MCF 10A (cell line): Measurements from ENCODE around the gene PLA2G2C. TPM values are rescaled to one million over a fixed set of nuclear protein-coding genes. Genes with fewer than 3 reads are reported as not detected.

Experiments
- BruUV-seq: library from RNA; stranded (reverse); fragments of 400-500 nt; replicated peaks from 2 replicates; lab custom pipeline; 2021; lab: Mats Ljungman, UMichigan
- CTCF ChIA-PET: fragments of 300-600 bp; sonication (Branson Sonifier 250); formaldehyde crosslinking; extraction: SDS; loops from one replicate; lab custom pipeline; 2021; ENCODE audit warnings: antibody characterized with exemption, inconsistent platforms; lab: Yijun Ruan, JAX
- POLR2A ChIA-PET: fragments of 300-600, 350-650 bp; sonication (Branson Sonifier 250); formaldehyde crosslinking; extraction: SDS; loops from one replicate; lab custom pipeline; 2020; ENCODE audit warnings: antibody characterized with exemption, inconsistent platforms; lab: Yijun Ruan, JAX
- DNase-seq: peaks from one replicate; pipeline ENCODE4 v3.0.0-alpha.2; 2018; ENCODE audit not compliant: unreplicated experiment
- H3K27ac Mint-ChIP-seq: one replicate; pipeline ENCODE4 v1.8.0; 2022; ENCODE audit warnings: mild to moderate bottlenecking, low read depth, mixed read lengths; ENCODE audit not compliant: unreplicated experiment
- H3K27me3 Mint-ChIP-seq: one replicate; pipeline ENCODE4 v1.8.0; 2022; ENCODE audit warnings: mixed read lengths; ENCODE audit not compliant: insufficient read depth, unreplicated experiment
- H3K36me3 Mint-ChIP-seq: one replicate; pipeline ENCODE4 v1.8.0; 2022; ENCODE audit warnings: mild to moderate bottlenecking, moderate library complexity, mixed read lengths; ENCODE audit not compliant: insufficient read depth, unreplicated experiment
- H3K4me1 Mint-ChIP-seq: one replicate; pipeline ENCODE4 v1.8.0; 2022; ENCODE audit warnings: mixed read lengths; ENCODE audit not compliant: insufficient read depth, unreplicated experiment
- H3K4me3 Mint-ChIP-seq: one replicate; pipeline ENCODE4 v1.8.0; 2022; ENCODE audit warnings: mild to moderate bottlenecking, moderate library complexity, mixed read lengths; ENCODE audit not compliant: unreplicated experiment
- H3K9me3 Mint-ChIP-seq: one replicate; pipeline ENCODE4 v1.8.0; 2022; ENCODE audit warnings: mixed read lengths; ENCODE audit not compliant: unreplicated experiment
- intact Hi-C: fragments of 100-400 bp; cut with micrococcal nuclease; formaldehyde crosslinking; loops from 2 replicates; pipeline ENCODE4 v1.14.1; 2022
- total RNA-seq: library from RNA; stranded (reverse); gene quantifications from 2 replicates; pipeline ENCODE4 v1.2.3, GENCODE V29; 2022
- TF ChIP-seq, protein P1 (sequence below): fragments of 200-600 bp; IDR thresholded peaks from one replicate; pipeline ENCODE4 v1.8.0; 2022; ENCODE audit warnings: antibody characterized with exemption, mild to moderate bottlenecking; ENCODE audit not compliant: unreplicated experiment

PLA2G2C gene
- total RNA-seq, 1 experiment from 2014 or later = not detected

DNA sequence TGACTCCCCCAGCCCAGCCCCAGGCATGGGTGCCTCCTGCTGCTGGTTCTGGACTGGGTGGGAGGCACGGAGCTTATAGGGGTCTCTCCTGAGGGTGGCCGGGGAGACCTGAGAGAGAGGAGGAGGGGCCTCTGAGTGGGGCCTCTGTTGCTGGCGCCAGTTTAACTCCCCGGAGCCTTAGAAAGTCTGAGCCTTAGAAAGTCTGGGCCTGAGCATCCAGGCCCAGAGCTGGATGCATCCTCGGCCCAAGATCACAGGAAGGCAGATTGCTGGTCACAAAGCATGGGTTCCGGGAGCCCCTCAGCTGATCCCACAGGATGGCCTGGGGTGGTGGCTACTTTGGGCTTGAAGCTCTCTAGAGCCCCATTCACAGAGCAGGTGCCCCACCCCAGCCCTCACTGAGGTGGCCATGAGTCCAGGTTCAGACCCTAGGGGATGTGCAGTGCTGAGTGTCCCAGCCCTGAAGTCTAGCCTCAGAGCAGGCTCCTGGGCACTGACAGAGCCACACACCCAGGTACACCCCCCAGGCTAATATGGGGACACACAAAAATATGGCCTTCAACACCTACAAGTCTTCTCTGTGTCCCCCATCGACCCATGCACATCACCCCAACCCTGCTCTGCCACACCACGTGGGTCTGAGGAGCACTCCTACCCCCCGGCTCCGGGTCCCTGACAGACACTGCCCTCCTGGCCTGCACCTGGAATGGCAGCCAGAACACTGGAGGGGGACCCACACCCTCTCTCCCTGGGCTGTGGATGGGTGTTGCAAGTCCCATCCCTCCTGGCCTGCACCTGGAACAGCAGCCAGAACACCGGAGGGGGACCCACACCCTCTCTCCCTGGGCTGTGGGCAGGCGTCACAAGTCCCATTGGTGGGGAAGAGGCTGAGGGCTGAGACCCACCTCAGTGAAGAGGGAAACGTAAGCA, 37.5 kb downstream of the PLA2G2C start:
- TF ChIP-seq, protein P1, sequence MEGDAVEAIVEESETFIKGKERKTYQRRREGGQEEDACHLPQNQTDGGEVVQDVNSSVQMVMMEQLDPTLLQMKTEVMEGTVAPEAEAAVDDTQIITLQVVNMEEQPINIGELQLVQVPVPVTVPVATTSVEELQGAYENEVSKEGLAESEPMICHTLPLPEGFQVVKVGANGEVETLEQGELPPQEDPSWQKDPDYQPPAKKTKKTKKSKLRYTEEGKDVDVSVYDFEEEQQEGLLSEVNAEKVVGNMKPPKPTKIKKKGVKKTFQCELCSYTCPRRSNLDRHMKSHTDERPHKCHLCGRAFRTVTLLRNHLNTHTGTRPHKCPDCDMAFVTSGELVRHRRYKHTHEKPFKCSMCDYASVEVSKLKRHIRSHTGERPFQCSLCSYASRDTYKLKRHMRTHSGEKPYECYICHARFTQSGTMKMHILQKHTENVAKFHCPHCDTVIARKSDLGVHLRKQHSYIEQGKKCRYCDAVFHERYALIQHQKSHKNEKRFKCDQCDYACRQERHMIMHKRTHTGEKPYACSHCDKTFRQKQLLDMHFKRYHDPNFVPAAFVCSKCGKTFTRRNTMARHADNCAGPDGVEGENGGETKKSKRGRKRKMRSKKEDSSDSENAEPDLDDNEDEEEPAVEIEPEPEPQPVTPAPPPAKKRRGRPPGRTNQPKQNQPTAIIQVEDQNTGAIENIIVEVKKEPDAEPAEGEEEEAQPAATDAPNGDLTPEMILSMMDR = no peak
- H3K27me3 Mint-ChIP-seq = no peaks in the 10 kb centered on the region
- H3K36me3 Mint-ChIP-seq = no peaks in the 10 kb centered on the region
- H3K4me1 Mint-ChIP-seq = peaks cover 6% of the 10 kb centered on the region
- POLR2A ChIA-PET = interaction anchor here (0.6 to 1.0 kb wide), 2 partner anchors 16 to 165 kb away, joined by 3 read pairs; no protein-coding TSS in a partner anchor
- intact Hi-C loops = no loop called here
- no peaks in the 10 kb centered on the region for H3K9me3 Mint-ChIP-seq
- no peak overlapping the region for H3K27ac Mint-ChIP-seq
- no peak overlapping the region for H3K4me3 Mint-ChIP-seq
- BruUV-seq = no TSS peak
- no peak for DNase-seq
- CTCF ChIA-PET = interaction anchor here (1.2 to 5.8 kb wide), 3 partner anchors 49 to 229 kb away, joined by 4 to 76 read pairs (median 76); no protein-coding TSS in a partner anchor

DNA sequence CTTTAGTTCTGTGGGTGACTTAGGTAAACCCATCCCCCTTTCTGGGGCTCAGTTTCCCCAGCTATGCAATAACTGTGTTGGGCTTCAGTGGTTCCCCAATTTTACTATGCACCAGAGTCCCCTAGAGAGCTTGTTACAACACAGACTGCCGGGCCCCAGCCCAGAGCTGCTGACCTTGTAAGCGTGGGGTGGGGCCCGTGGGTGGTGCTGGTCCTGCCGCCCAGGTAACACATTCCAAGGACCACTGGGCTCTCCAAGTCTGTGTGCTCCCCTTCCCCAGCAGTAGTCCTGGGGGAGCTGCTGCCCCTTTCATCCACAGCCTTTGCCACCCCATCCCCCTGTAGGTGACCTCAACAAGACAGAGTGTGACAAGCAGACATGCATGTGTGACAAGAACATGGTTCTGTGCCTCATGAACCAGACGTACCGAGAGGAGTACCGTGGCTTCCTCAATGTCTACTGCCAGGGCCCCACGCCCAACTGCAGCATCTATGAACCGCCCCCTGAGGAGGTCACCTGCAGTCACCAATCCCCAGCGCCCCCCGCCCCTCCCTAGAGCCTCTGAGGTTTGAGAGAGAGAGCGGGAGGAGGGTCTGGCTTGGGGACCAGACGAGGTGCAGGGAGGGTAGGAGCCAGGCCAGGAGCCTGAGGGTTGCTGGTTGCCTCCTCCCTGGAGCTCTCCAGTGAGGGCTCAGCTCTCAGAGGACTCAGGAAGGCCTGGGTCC, 38.3 kb downstream of the PLA2G2C start:
- intact Hi-C loops = no loop called here
- H3K9me3 Mint-ChIP-seq = no peaks in the 10 kb centered on the region
- no TSS peak for BruUV-seq
- no peaks in the 10 kb centered on the region for H3K27me3 Mint-ChIP-seq
- H3K4me3 Mint-ChIP-seq = no peak overlapping the region
- H3K4me1 Mint-ChIP-seq = peaks cover 6% of the 10 kb centered on the region
- no peak overlapping the region for H3K27ac Mint-ChIP-seq
- POLR2A ChIA-PET = interaction anchor here (0.6 to 1.3 kb wide), 2 partner anchors 45 to 164 kb away, joined by 3 read pairs; no protein-coding TSS in a partner anchor
- CTCF ChIA-PET = interaction anchor here (1.2 to 5.8 kb wide), 2 partner anchors 49 to 55 kb away, joined by 4 to 76 read pairs; no protein-coding TSS in a partner anchor
- no peaks in the 10 kb centered on the region for H3K36me3 Mint-ChIP-seq
- TF ChIP-seq, protein P1 = no peak
- no peak for DNase-seq

DNA sequence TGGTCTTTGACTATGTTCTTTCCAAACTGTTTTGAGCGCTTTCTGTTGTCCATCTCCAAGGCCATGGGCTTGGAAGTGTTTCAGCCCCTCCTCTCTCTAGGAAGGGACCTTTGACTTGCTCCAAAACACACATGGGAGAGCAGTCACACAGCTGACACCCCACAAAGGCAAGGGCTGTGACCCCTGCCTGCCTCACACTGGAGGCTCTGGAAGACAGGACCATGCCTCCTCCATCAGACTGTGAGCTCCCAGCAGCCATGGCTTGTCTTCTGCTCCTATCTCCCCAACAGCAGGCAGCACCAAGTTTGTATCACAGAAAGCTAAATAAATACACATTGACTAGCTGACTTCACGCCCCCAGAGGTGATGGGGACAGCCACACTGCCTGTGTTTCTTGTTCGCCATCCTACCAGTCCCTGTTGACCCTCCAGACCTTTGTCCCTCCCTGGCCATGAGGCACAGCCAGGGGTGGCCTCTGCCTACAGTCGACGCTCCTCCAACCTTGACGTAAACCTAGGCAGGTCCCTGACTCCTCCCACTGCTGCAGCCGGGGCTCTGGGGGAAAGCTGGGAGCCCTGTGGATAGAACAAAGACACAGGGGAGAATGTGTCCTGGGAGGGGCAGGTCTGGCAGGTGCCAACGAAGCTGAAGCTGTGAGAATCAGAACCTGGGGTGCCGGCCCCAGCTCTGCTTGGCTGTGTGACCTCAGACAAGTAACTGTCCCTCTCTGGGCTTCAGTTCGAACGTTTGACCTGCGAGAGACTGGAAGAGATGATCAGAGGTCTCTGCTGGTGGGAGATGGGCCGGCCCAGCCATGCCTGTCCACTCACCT, 42.4 kb downstream of the PLA2G2C start:
- Mint-ChIP-seq H3K36me3 (no peaks in the 10 kb centered on the region), H3K27me3 (no peaks in the 10 kb centered on the region), H3K27ac (no peak overlapping the region), H3K4me3 (no peak overlapping the region), H3K4me1 (no peaks in the 10 kb centered on the region), H3K9me3 (no peaks in the 10 kb centered on the region)
- ChIA-PET POLR2A (no interaction called here), CTCF (interaction anchor here (0.6 to 1.5 kb wide), 3 partner anchors 8 to 18 kb away, joined by 3 to 6 read pairs (median 5); no protein-coding TSS in a partner anchor)
- no peak for DNase-seq
- BruUV-seq = no TSS peak
- intact Hi-C loops = no loop called here
- TF ChIP-seq, protein P1 = no peak
